Measurements from ENCODE around the gene IL19.

DNA sequence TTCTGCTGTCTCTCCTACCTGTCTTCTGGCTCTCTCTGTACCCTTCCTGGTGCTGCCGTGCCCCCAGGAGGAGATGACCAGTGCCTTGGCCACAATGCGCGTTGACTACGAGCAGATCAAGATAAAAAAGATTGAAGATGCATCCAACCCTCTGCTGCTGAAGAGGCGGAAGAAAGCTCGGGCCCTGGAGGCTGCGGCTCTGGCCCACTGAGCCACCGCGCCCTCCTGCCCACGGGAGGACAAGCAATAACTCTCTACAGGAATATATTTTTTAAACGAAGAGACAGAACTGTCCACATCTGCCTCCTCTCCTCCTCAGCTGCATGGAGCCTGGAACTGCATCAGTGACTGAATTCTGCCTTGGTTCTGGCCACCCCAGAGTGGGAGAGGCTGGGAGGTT is 38.1 kb upstream of the IL19 start:
- no peak for TF ChIP-seq CTCF (IDR thresholded peaks at IDR 0.05)
- TF ChIP-seq POLR2A (IDR thresholded peaks at IDR 0.05) = no peak
- no peak for TF ChIP-seq EP300 (IDR thresholded peaks at IDR 0.05)
